Forelimb muscle (tissue), 1 donor: Measurements from ENCODE around the gene ATRNL1. TPM values are rescaled to one million over a fixed set of nuclear protein-coding genes. Genes with fewer than 3 reads are reported as not detected.

Experiments used
- DNase-seq: peaks from one replicate; pipeline ENCODE4 v3.0.0-alpha.2; 2013; ENCODE audit warnings: low read depth
- polyA plus RNA-seq: library from polyadenylated mRNA; unstranded; fragments of 120-200 nt; gene quantifications from one replicate; pipeline ENCODE4 v1.2.1, GENCODE V29; 2013; ENCODE audit not compliant: insufficient read length

The ATRNL1 gene
- polyA plus RNA-seq, 1 donor = 0.71 TPM

GRCh38 chr10:115884331-115884730, 791.2 kb downstream of the ATRNL1 start:
- no peak for DNase-seq

GRCh38 chr10:115895166-115895565, 802.0 kb downstream of the ATRNL1 start:
- DNase-seq = no peak

GRCh38 chr10:115898242-115898641, 805.1 kb downstream of the ATRNL1 start:
- DNase-seq = no peak

- no peak for DNase-seq
Observed at GRCh38 chr10:115902596-115902995, 809.4 kb downstream of the ATRNL1 start.

- DNase-seq = no peak
Observed at GRCh38 chr10:115903207-115903606, 810.0 kb downstream of the ATRNL1 start.

GRCh38 chr10:115903845-115904244, 810.7 kb downstream of the ATRNL1 start:
- no peak for DNase-seq

- DNase-seq = no peak
Observed at GRCh38 chr10:115909037-115909436, 815.9 kb downstream of the ATRNL1 start.

- no peak for DNase-seq
Observed at GRCh38 chr10:115909962-115910731, 817.0 kb downstream of the ATRNL1 start.

- DNase-seq = no peak
Observed at GRCh38 chr10:115914475-115914874, 821.3 kb downstream of the ATRNL1 start.

GRCh38 chr10:115915429-115915828, 822.3 kb downstream of the ATRNL1 start:
- no peak for DNase-seq

GRCh38 chr10:115918812-115919211, 825.6 kb downstream of the ATRNL1 start:
- no peak for DNase-seq

GRCh38 chr10:115921795-115922194, 828.6 kb downstream of the ATRNL1 start:
- no peak for DNase-seq

GRCh38 chr10:115931309-115931708, 838.1 kb downstream of the ATRNL1 start:
- no peak for DNase-seq

- no peak for DNase-seq
Observed at GRCh38 chr10:115932099-115932498, 838.9 kb downstream of the ATRNL1 start.

GRCh38 chr10:115933098-115933497, 839.9 kb downstream of the ATRNL1 start:
- DNase-seq = no peak

GRCh38 chr10:115935731-115936130, 842.6 kb downstream of the ATRNL1 start:
- DNase-seq = no peak

- no peak for DNase-seq
Observed at GRCh38 chr10:115936926-115937767, 844.0 kb downstream of the ATRNL1 start.

- DNase-seq = no peak
Observed at GRCh38 chr10:115937768-115938056, 844.5 kb downstream of the ATRNL1 start.

GRCh38 chr10:115939101-115939854, 846.1 kb downstream of the ATRNL1 start:
- no peak for DNase-seq

GRCh38 chr10:115941361-115941771, 848.2 kb downstream of the ATRNL1 start:
- DNase-seq = no peak

GRCh38 chr10:115942101-115942500, 848.9 kb downstream of the ATRNL1 start:
- no peak for DNase-seq

- DNase-seq = no peak
Observed at GRCh38 chr10:115944538-115944937, 851.4 kb downstream of the ATRNL1 start.
